Activated T-helper 17 cell treated with anti-CD3 and anti-CD28 coated beads, Interleukin-2, amount 50 U/mL, for 72 hours (primary cell): ENCODE measurements around the gene AGPAT2. TPM values are rescaled to one million over a fixed set of nuclear protein-coding genes. Genes with fewer than 3 reads are reported as not detected.

Experiments
- ATAC-seq: fragments of 150-1000 bp; cut with Tn5 transposase; replicated peaks from 2 replicates; pipeline ENCODE4 v1.10.0; 2021; ENCODE audit warnings: mild to moderate bottlenecking, moderate library complexity
- H3K27ac Mint-ChIP-seq: one replicate; pipeline ENCODE4 v1.8.0; 2022; ENCODE audit warnings: mixed read lengths
- H3K27me3 Mint-ChIP-seq: one replicate; pipeline ENCODE4 v1.8.0; 2022; ENCODE audit warnings: mixed read lengths
- H3K36me3 Mint-ChIP-seq: one replicate; pipeline ENCODE4 v1.8.0; 2022; ENCODE audit warnings: low read depth, mild to moderate bottlenecking, mixed read lengths
- H3K4me1 Mint-ChIP-seq: one replicate; pipeline ENCODE4 v1.8.0; 2022; ENCODE audit warnings: mixed read lengths
- H3K4me3 Mint-ChIP-seq: one replicate; pipeline ENCODE4 v1.8.0; 2022; ENCODE audit warnings: mild to moderate bottlenecking, mixed read lengths
- H3K9me3 Mint-ChIP-seq: one replicate; pipeline ENCODE4 v1.8.0; 2022; ENCODE audit warnings: mixed read lengths
- total RNA-seq, 2 donors: library from RNA; stranded (reverse); gene quantifications; one replicate each; pipeline ENCODE4 v1.2.3, GENCODE V29; 2022

AGPAT2 gene
- total RNA-seq: 10 to 100 TPM; 14.6 to 15.6 TPM

DNA sequence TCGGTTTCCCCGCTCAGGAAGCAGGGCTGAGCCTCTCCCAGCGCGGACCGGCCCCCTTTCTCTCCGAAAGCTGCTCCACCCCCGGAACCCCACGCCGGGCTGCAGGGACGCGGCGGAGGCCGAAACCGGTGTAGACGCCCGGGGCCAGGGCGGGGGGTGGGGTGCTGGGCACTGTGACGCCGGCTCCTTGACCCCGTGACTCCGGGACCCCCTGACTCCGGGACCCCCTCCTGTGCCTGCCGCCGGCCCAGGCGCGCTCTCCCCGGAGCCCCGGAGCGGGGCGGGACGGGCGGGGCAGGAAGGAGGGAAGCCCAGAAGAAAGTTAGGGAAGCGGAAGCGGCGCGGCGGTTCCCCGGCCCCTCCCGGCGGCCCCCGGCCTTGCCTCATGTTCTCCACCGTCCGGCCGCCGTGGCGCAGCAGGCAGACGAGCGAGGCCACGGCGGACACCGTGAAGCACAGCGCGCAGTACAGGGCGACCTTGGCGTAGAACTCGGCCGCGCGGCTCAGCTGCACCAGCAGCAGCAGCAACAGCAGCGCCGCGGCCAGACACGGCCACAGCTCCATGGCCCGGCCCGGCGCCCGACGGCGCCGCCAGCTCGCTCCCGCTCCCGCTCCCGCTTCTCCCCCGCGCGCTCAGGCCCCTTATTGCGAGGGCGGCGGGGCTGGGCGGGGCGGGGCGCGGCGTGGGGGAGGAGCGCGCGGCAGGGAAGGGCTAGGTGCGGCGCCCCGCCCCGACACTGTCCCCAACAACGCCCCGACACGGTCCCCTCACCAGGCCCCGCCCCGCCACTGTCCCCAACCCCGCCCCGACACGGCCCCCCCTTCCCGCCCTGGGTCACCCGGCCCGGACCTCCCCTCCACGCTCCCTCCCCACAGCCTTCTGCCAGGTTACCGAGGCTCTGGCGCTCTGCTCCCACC lies at the start of gene AGPAT2:
Gene AGPAT2 (minus strand): TSS at position 664 of the 918 bp plus-strand sequence. CDS start 100 bp downstream, at position 564.
- H3K4me1 Mint-ChIP-seq: no peaks in the 10 kb centered on the region
- no peaks in the 10 kb centered on the region for H3K36me3 Mint-ChIP-seq
- H3K9me3 Mint-ChIP-seq: no peaks in the 10 kb centered on the region
- H3K4me3 Mint-ChIP-seq: peak within 1 kb of the TSS; percentile 66
- no peaks in the 10 kb centered on the region for H3K27me3 Mint-ChIP-seq
- H3K27ac Mint-ChIP-seq: no peak within 1 kb of the TSS
- peak; percentile 93 for ATAC-seq

DNA sequence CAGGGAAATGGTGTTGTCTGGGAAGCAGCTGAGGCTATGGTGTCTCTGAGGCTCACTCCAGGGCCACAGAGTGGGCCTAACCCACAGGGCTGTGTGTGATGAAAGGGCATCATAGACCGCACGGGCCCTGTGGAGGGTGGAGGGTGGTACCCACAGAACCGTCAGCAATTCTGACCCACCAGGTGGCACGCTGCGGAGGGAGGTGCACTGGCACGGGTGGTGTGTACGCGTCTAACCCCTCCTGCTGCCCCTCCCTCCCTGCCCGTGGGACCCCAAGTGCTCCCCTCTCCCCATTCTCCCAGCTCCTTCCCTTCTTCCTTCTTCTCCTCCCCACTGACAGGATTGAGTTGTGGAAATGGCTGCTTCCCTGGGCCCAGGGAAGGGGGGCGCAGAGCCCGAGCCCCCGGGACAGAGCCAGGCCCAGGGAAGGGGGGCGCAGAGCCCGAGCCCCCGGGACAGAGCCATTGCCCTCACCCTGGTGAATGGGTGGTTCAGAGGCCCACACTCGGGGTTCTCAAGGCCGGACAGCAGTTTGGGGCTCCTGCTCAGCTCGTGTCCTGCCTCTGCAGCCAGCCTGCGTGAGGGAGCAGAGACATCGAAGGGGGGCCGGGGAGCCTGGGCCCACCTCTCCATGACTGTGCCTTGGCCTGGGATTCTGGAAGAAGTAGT lies 48.7 kb upstream of the AGPAT2 start:
- H3K4me1 Mint-ChIP-seq: peaks cover 6% of the 10 kb centered on the region
- no peak overlapping the region for H3K4me3 Mint-ChIP-seq
- ATAC-seq: no peak
- H3K27me3 Mint-ChIP-seq: no peaks in the 10 kb centered on the region
- H3K27ac Mint-ChIP-seq: no peak overlapping the region
- H3K9me3 Mint-ChIP-seq: no peaks in the 10 kb centered on the region
- H3K36me3 Mint-ChIP-seq: no peaks in the 10 kb centered on the region

DNA sequence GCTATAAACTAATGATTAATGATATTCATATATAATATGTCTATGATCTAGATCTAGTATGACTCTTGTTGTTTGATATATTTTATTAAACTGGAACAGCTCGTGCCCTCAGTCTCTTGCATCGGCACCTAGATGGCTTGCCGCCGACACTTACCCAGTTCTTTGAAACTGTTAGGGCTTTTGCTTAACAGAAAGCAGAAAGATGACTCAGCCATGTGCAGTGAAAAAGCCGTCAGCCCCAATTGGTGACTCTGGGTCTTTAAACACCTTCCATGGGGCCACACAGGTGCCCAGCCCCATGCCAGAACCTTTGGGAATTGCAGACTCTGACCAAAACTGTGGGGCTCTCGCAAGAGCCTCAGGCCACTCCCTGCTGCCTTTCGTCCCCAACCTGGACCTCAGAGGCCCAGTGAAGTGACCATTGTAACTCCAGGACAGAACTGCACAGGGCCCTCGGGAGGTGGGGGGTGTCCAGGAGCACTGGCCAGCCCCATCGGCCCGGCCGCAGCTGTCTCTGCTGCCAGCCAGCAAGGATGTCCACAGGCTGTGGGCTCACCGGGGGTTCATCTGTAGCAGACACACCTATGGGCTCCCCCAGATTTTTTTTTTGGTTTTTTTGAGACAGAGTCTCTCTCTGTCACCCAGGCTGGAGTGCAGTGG lies 47.7 kb upstream of the AGPAT2 start:
- Mint-ChIP-seq H3K9me3 (no peaks in the 10 kb centered on the region), H3K36me3 (no peaks in the 10 kb centered on the region), H3K27ac (no peak overlapping the region), H3K4me1 (peaks cover 6% of the 10 kb centered on the region), H3K4me3 (no peak overlapping the region), H3K27me3 (no peaks in the 10 kb centered on the region)
- peak; percentile 68 for ATAC-seq

DNA sequence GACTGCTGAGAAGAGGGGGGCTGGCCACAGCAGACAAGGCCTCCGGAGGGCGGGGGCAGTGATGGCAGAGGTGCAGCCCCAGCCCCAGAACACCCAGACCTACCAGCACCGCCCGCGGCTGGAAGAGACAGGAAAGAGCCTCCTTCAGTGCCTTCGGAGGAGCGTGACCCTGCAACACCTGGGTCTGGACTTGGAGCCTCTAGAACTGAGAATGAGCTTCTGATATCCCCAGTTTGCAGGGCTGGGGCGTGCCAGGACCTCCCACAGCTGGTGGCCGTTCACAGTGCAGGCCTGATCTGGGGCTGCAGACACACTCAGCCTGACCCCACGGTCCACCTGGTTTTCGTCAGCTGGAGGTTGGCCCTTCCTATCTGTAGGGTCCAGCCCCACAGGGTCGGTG lies 46.4 kb upstream of the AGPAT2 start:
- H3K27ac Mint-ChIP-seq: no peak overlapping the region
- H3K4me3 Mint-ChIP-seq: no peak overlapping the region
- H3K9me3 Mint-ChIP-seq: no peaks in the 10 kb centered on the region
- H3K4me1 Mint-ChIP-seq: peaks cover 6% of the 10 kb centered on the region
- no peaks in the 10 kb centered on the region for H3K36me3 Mint-ChIP-seq
- no peaks in the 10 kb centered on the region for H3K27me3 Mint-ChIP-seq
- no peak for ATAC-seq

DNA sequence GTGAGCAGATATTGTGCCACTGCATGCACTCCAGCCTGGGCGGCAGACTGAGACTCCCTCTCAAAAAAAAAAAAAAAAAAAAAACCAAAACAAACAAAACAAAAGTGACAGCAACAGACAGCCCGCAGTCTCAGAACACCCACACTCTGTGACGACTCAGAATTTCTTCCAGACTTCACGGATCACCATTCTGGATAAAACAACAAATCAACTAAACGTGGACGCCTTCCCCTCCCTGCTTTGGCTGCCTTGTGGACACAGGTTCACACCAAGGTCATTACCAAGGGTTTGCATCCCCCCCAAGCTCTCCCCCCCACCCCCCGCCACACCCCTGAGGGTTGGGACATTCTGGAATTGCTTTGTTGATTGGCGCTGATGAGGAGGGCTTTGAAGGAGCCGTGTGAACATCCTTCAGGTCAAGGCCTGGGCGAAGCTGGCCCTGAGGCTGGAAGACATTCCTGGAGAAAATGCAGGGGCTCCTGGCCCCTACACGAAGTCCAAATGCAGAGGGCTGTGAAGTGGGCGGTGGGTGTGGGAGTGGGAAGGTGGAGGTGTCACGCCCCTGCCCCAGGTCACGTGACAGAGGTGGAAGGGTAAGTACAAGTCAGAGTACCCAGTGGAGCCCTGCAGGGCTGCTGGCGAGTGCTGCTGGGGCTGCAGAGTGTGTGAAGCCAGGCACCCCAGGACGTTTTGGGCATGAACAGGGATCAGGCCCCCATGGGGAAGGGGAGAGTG lies 45.4 kb upstream of the AGPAT2 start:
- Mint-ChIP-seq H3K9me3 (no peaks in the 10 kb centered on the region), H3K27me3 (no peaks in the 10 kb centered on the region), H3K4me1 (peaks cover 6% of the 10 kb centered on the region), H3K36me3 (peaks cover under 1% of the 10 kb centered on the region), H3K4me3 (no peak overlapping the region), H3K27ac (no peak overlapping the region)
- peak; percentile 6 for ATAC-seq

DNA sequence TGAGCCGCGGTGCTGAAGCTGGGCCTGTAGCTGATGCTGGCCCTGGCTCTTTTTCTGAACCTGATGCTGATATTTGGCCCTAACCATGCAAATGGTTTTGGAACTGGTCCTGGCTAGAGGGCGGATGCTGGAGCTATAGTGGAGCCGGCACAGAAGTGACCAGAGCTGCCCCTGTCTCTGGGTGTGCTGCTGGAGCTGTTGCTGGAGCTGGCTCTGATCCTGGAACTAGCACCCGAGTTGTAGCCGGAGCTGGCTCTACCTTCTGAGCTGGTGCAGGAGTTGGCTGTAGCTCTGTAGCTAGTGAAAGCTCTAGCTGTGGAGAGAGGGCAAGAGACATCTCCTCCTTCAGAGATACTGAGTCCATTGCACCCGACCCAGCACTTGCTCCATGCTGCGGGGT lies 42.7 kb upstream of the AGPAT2 start:
- Mint-ChIP-seq H3K4me1 (peaks cover 14% of the 10 kb centered on the region), H3K9me3 (no peaks in the 10 kb centered on the region), H3K27me3 (no peaks in the 10 kb centered on the region), H3K4me3 (peak overlapping the region; percentile 47), H3K36me3 (peaks cover 28% of the 10 kb centered on the region), H3K27ac (no peak overlapping the region)
- no peak for ATAC-seq

DNA sequence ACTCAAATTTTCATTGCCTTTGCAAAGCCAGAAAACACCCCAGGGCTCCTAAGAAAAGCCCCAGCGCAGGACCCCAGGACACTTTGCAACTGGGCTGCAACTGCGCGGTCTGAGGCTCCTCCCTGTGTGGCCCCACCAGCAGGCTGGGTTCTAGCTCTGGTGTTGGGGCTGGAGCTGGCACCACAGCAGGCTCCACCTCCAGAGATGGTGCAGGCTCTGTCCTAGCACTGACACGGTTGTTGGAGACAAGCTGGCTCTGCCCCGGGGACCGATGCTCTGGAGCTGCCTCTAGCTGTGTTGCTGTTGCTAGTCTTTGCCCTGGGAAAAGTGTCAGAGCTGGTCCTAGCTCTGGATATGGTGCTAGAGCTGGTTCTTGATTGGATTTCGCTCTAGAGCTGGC lies 41.9 kb upstream of the AGPAT2 start:
- no peak for ATAC-seq
- no peaks in the 10 kb centered on the region for H3K27me3 Mint-ChIP-seq
- peaks cover 35% of the 10 kb centered on the region for H3K36me3 Mint-ChIP-seq
- peaks cover 18% of the 10 kb centered on the region for H3K4me1 Mint-ChIP-seq
- H3K27ac Mint-ChIP-seq: no peak overlapping the region
- peak overlapping the region; percentile 47 for H3K4me3 Mint-ChIP-seq
- no peaks in the 10 kb centered on the region for H3K9me3 Mint-ChIP-seq

DNA sequence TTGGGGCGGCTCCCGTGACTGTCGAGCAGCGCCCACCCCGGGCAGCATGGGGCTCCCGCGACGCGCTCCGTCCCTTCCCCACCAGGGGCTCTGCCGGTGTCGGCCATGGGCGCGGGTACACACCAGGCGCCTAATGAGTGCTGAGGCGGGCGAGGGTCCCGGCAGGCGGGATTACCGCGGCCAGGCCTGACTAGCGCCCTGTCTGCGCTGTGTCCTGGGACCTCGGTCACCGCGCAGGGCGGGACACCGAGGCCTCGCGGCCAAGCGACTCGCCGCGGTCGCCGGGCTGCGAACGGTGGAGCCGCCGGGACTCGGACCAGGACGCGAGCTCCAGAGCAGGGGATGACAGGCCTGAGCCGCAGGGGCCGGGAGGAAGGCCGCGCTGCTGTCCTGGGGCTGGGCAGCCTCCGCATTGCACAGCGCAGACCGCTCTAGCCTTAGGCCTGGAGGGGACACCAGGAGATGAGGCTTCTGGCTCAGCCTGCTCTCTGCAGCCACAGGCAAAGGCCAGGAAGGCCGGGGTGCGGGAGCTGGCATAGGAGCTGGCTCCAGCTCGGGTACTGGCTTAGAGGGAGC lies 41.4 kb upstream of the AGPAT2 start:
- no peaks in the 10 kb centered on the region for H3K9me3 Mint-ChIP-seq
- peaks cover 41% of the 10 kb centered on the region for H3K36me3 Mint-ChIP-seq
- H3K27ac Mint-ChIP-seq: no peak overlapping the region
- H3K27me3 Mint-ChIP-seq: no peaks in the 10 kb centered on the region
- H3K4me1 Mint-ChIP-seq: peaks cover 21% of the 10 kb centered on the region
- peak overlapping the region; percentile 47 for H3K4me3 Mint-ChIP-seq
- ATAC-seq: peak; percentile 27

DNA sequence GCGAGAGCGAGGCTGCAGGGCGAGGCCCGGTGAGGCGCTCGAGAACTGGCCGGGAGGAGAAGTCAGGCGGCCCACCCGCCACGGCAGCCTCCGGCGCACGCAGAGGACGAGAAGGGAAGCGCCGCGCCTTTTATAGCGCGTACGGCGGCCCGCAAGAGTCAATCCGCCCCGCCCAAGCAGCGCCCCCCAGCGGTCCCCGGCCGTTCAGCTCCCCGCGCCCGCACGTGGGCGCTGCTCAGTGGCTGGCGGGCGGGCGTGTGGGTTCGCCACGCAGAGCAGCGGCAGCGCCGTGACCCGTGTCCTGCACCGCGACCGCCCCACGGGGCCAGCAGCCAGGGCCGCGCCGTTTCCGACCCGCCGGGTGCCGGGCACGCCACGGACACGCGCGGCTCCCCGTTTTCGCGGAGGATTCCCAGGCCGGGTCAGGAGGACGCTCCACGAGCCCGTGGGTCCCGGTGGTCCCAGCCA lies 40.9 kb upstream of the AGPAT2 start:
- H3K27me3 Mint-ChIP-seq: no peaks in the 10 kb centered on the region
- peaks cover 21% of the 10 kb centered on the region for H3K4me1 Mint-ChIP-seq
- H3K4me3 Mint-ChIP-seq: peak overlapping the region; percentile 94
- H3K36me3 Mint-ChIP-seq: peaks cover 46% of the 10 kb centered on the region
- peak; percentile 78 for ATAC-seq
- H3K9me3 Mint-ChIP-seq: no peaks in the 10 kb centered on the region
- no peak overlapping the region for H3K27ac Mint-ChIP-seq

DNA sequence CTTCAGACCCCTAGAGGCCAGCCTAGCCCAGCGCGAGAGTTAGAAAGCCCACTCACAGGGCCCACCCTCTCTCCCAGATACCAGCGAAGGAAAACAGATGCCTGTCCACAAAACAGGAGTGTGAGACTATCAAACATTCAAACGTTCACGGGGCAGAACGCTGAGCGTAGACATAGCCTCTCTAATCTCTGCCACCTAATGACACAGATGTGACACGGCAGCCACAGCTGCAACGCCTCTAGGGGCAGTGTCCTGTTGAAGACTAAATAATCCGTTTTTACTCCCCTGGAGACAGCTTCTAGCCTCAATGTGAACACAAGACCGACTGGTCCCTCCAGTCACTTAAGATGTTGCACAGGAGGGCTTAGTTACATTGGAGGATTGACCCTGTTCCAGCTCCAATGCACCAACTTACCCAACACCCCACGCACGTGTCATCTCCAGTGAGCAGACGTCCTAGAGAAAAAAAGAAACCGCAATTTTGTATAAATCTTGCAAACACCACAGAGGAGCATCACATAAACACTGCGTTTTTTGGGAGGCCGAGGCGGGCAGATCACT lies 39.5 kb upstream of the AGPAT2 start:
- H3K36me3 Mint-ChIP-seq: peaks cover 47% of the 10 kb centered on the region
- H3K9me3 Mint-ChIP-seq: no peaks in the 10 kb centered on the region
- peaks cover 16% of the 10 kb centered on the region for H3K4me1 Mint-ChIP-seq
- peak; percentile 22 for ATAC-seq
- H3K27ac Mint-ChIP-seq: peak overlapping the region; percentile 90
- peak overlapping the region; percentile 94 for H3K4me3 Mint-ChIP-seq
- no peaks in the 10 kb centered on the region for H3K27me3 Mint-ChIP-seq

DNA sequence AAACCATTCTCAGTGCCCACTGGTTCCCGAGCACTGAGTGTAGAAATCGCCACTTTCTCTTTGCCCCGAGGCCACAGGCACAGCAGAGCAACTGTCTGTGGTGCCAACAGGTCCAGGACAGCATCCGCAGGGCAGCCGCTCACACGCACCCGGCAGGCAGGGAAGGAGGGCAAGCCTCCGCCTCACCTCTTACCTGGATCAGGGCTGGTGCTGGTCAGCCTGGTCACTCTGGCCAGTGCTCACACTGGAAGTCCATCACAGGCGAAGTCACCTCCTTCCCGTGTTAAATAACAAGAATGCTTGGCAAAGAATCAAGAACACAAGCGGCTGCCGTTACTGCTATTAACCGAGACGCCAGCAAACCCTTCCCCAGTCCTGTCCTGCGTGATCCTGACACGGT lies 38.9 kb upstream of the AGPAT2 start:
- peak overlapping the region; percentile 94 for H3K4me3 Mint-ChIP-seq
- H3K9me3 Mint-ChIP-seq: no peaks in the 10 kb centered on the region
- H3K27ac Mint-ChIP-seq: peak overlapping the region; percentile 90
- peaks cover 51% of the 10 kb centered on the region for H3K36me3 Mint-ChIP-seq
- peaks cover 18% of the 10 kb centered on the region for H3K4me1 Mint-ChIP-seq
- no peak for ATAC-seq
- H3K27me3 Mint-ChIP-seq: no peaks in the 10 kb centered on the region

DNA sequence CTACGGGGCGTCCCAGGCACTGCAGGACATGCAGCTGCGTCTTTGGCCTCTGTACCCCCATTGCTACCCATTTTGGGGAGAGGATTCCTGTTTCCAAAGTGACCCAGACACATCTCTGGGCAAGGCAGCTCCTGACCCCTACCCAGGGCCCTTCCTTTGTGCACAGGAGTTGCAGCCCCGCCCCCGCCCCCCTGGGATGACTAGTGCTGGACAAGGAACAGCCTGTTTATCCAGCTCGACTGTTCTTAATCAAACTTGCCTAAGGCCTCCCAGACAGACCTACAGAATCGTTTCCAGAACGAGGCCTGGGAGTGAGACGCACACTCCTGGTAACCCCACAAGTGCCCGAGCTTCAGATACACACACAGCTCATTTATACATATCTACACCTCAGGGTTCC lies 38.4 kb upstream of the AGPAT2 start:
- no peak for ATAC-seq
- no peaks in the 10 kb centered on the region for H3K9me3 Mint-ChIP-seq
- peaks cover 19% of the 10 kb centered on the region for H3K4me1 Mint-ChIP-seq
- no peaks in the 10 kb centered on the region for H3K27me3 Mint-ChIP-seq
- H3K36me3 Mint-ChIP-seq: peaks cover 54% of the 10 kb centered on the region
- H3K4me3 Mint-ChIP-seq: peak overlapping the region; percentile 94
- no peak overlapping the region for H3K27ac Mint-ChIP-seq

DNA sequence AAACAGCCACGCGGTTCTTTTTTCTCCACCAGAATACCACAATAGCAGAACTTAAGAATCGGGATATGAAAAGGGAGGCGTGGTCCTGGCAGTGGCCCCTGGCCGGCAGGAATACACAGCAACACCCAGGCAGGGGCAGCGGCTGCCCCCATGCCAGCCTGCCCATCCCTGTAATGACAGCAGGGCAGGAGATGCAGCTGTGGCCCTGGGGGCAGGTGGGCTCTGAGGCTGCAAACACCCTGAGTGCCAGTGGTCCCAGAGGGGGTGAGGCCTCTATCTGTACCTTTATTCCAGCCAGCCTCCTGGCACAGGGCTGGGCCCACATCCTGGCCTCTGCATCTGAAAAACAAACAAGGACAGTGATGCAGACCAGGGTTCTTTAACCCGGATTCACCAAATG lies 37.5 kb upstream of the AGPAT2 start:
- peaks cover 54% of the 10 kb centered on the region for H3K36me3 Mint-ChIP-seq
- no peak for ATAC-seq
- peaks cover 19% of the 10 kb centered on the region for H3K4me1 Mint-ChIP-seq
- H3K27ac Mint-ChIP-seq: no peak overlapping the region
- H3K9me3 Mint-ChIP-seq: no peaks in the 10 kb centered on the region
- no peaks in the 10 kb centered on the region for H3K27me3 Mint-ChIP-seq
- H3K4me3 Mint-ChIP-seq: peak overlapping the region; percentile 5
